ENCODE results near the gene CUX1. TPM values are rescaled to one million over a fixed set of nuclear protein-coding genes. Genes with fewer than 3 reads are reported as not detected.

The CUX1 gene
- total and polyA plus RNA-seq, 2 donors (not counting 1 experiment from before 2014, with no cell fraction given) = 22.7 to 38.1 TPM

GRCh38 chr7:102096012-102096332 is 278.5 kb downstream of the CUX1 start:
- TF ChIP-seq CTCF (conservative IDR thresholded peaks at IDR 0.05 in 1 of 2, IDR thresholded peaks at IDR 0.05 in 1 of 2; ENCODE audit: low read depth in 1 of 2, low read length in 2 of 2) (no peak), EZH2 (IDR thresholded peaks at IDR 0.05; ENCODE audit: low read length, missing control alignments) (no peak)
- Histone ChIP-seq H3K36me3 (ENCODE audit: control insufficient read depth, insufficient read depth, low read length) (no peaks in the 10 kb centered on the region), H3K9ac (ENCODE audit: insufficient read depth, low read length) (no peak overlapping the region), H4K20me1 (ENCODE audit: control insufficient read depth, extremely low read depth, insufficient read depth, low read length) (no peaks in the 10 kb centered on the region), H3K9me3 (ENCODE audit: control insufficient read depth, insufficient read depth, low read depth, low read length) (no peaks in the 10 kb centered on the region), H3K4me2 (ENCODE audit: extremely low read depth, insufficient read depth, low read length) (no peak overlapping the region), H3K79me2 (ENCODE audit: control insufficient read depth, insufficient read depth, low read length) (no peaks in the 10 kb centered on the region), H2AFZ (ENCODE audit: low read length) (no peak overlapping the region), H3K27ac (ENCODE audit: insufficient read depth, low read length) (no peak overlapping the region), H3K4me1 (ENCODE audit: control insufficient read depth, extremely low read depth, insufficient read depth, low read length) (no peaks in the 10 kb centered on the region), H3K27me3 (ENCODE audit: control insufficient read depth, insufficient read depth, low read length) (no peaks in the 10 kb centered on the region), H3K4me3 (replicated peaks in 1 of 4; ENCODE audit: control extremely low read depth in 1 of 4, insufficient read depth in 1 of 4, low read depth in 3 of 4, low read length in 4 of 4) (no peak overlapping the region)
- DNase-seq (ENCODE audit: low read depth in 2 of 2) = no peak

DNA sequence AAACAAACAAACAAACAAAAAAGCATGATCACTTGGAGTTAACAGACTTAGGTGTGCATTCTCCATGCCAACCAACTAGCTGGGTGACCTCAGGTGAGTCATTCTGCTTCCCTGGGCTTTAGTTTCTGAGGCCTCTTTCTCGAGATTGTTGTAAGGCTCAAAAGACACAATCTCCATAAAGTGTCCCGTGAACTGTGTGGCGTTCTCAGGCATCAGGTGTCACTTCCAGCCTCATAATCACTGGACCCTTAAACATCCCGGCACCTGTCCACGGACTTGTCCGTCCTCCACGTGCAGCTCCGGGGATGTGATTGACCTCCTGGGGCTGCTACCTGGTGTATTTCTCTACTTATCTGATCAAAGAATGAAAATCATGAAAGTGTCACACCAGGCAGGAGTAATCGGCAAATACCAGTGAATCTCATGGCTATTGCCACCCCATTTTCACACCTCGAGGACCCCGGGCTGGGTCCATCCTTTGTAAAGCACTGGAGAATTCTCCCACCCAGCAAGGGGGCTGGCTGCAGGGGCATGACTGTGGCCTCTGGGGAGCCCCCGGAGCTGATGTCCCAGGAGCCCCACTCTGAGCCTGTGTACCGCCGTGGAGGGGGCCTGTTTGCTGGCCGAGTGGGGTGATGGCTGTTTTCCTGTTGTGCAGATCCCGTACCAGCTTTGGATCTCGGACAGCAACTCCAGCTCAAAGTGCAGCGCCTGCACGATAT is 279.4 kb downstream of the CUX1 start:
- Histone ChIP-seq H3K9me3 (ENCODE audit: control insufficient read depth, insufficient read depth, low read depth, low read length) (no peaks in the 10 kb centered on the region), H3K27me3 (ENCODE audit: control insufficient read depth, insufficient read depth, low read length) (no peaks in the 10 kb centered on the region), H3K9ac (ENCODE audit: insufficient read depth, low read length) (no peak overlapping the region), H3K4me2 (ENCODE audit: extremely low read depth, insufficient read depth, low read length) (no peak overlapping the region), H3K79me2 (ENCODE audit: control insufficient read depth, insufficient read depth, low read length) (no peaks in the 10 kb centered on the region), H3K36me3 (ENCODE audit: control insufficient read depth, insufficient read depth, low read length) (no peaks in the 10 kb centered on the region), H4K20me1 (ENCODE audit: control insufficient read depth, extremely low read depth, insufficient read depth, low read length) (no peaks in the 10 kb centered on the region), H3K27ac (ENCODE audit: insufficient read depth, low read length) (no peak overlapping the region), H2AFZ (ENCODE audit: low read length) (no peak overlapping the region), H3K4me1 (ENCODE audit: control insufficient read depth, extremely low read depth, insufficient read depth, low read length) (no peaks in the 10 kb centered on the region), H3K4me3 (replicated peaks in 1 of 4; ENCODE audit: control extremely low read depth in 1 of 4, insufficient read depth in 1 of 4, low read depth in 3 of 4, low read length in 4 of 4) (no peak overlapping the region)
- no peak for DNase-seq (ENCODE audit: low read depth in 2 of 2)
- TF ChIP-seq EZH2 (IDR thresholded peaks at IDR 0.05; ENCODE audit: low read length, missing control alignments) = no peak
- no peak for TF ChIP-seq CTCF (conservative IDR thresholded peaks at IDR 0.05 in 1 of 2, IDR thresholded peaks at IDR 0.05 in 1 of 2; ENCODE audit: low read depth in 1 of 2, low read length in 2 of 2)

- H3K27ac ChIP-seq (ENCODE audit: insufficient read depth, low read length) = no peak overlapping the region
- no peaks in the 10 kb centered on the region for H3K79me2 ChIP-seq (ENCODE audit: control insufficient read depth, insufficient read depth, low read length)
- DNase-seq (ENCODE audit: low read depth in 2 of 2) = no peak
- H3K4me2 ChIP-seq (ENCODE audit: extremely low read depth, insufficient read depth, low read length) = no peak overlapping the region
- H3K4me1 ChIP-seq (ENCODE audit: control insufficient read depth, extremely low read depth, insufficient read depth, low read length) = no peaks in the 10 kb centered on the region
- no peak overlapping the region for H3K9ac ChIP-seq (ENCODE audit: insufficient read depth, low read length)
- no peaks in the 10 kb centered on the region for H3K36me3 ChIP-seq (ENCODE audit: control insufficient read depth, insufficient read depth, low read length)
- no peak overlapping the region for H3K4me3 ChIP-seq (replicated peaks in 1 of 4; ENCODE audit: control extremely low read depth in 1 of 4, insufficient read depth in 1 of 4, low read depth in 3 of 4, low read length in 4 of 4)
- no peaks in the 10 kb centered on the region for H3K27me3 ChIP-seq (ENCODE audit: control insufficient read depth, insufficient read depth, low read length)
- H2AFZ ChIP-seq (ENCODE audit: low read length) = no peak overlapping the region
- H4K20me1 ChIP-seq (ENCODE audit: control insufficient read depth, extremely low read depth, insufficient read depth, low read length) = no peaks in the 10 kb centered on the region
- no peak for TF ChIP-seq CTCF (conservative IDR thresholded peaks at IDR 0.05 in 1 of 2, IDR thresholded peaks at IDR 0.05 in 1 of 2; ENCODE audit: low read depth in 1 of 2, low read length in 2 of 2)
- TF ChIP-seq EZH2 (IDR thresholded peaks at IDR 0.05; ENCODE audit: low read length, missing control alignments) = no peak
- H3K9me3 ChIP-seq (ENCODE audit: control insufficient read depth, insufficient read depth, low read depth, low read length) = no peaks in the 10 kb centered on the region
Measured at GRCh38 chr7:102097601-102098161, 280.3 kb downstream of the CUX1 start.

Measured in fibroblast of lung (primary cell).